ENCODE data around the gene PROX1.
"Not testable (repeated sequence)": the region's sequence is repeated elsewhere in the genome, so short reads cannot be mapped to it uniquely, and the experiment has no call there.

Gene PROX1

DNA sequence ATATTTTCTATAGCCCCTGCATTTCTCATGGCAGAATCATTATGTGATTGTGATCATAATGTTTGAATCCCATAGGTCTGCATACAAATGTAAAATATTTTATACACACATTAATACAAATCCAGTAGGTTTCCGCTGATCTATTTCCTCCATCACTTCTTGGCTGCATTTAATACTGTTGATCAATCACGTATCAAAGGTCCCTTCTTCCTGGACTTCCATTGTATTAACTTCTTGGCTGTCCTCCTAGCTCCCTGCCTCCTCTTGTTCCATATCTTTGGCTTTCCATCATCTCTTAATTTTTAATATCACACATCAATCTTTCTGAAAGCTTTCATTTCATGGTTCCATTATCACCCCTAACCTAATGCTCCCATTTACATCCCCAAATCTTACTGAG is 97.6 kb downstream of the PROX1 start:
- Histone ChIP-seq H3K27me3 (ENCODE audit: control insufficient read depth, low read length) (no peaks in the 10 kb centered on the region), H3K27ac (ENCODE audit: low read depth, low read length) (no peak overlapping the region), H3F3A (ENCODE audit: control insufficient read depth, insufficient read depth) (no peaks in the 10 kb centered on the region), H3K79me2 (ENCODE audit: control insufficient read depth, low read length) (no peaks in the 10 kb centered on the region), H3K4me3 (ENCODE audit: low read length) (no peak overlapping the region), H3K9me3 (ENCODE audit: control insufficient read depth, insufficient read depth, low read length) (no peaks in the 10 kb centered on the region), H3K4me1 (ENCODE audit: control insufficient read depth, low read length) (no peaks in the 10 kb centered on the region), H3K36me3 (ENCODE audit: control insufficient read depth, low read length) (no peaks in the 10 kb centered on the region), H4K20me1 (ENCODE audit: control insufficient read depth, insufficient read depth, low read depth, low read length) (no peaks in the 10 kb centered on the region), H3K4me2 (ENCODE audit: low read length) (no peak overlapping the region), H3K9me2 (replicated peaks; ENCODE audit: control insufficient read depth, low read length) (no peaks in the 10 kb centered on the region)
- TF ChIP-seq, protein P1, sequence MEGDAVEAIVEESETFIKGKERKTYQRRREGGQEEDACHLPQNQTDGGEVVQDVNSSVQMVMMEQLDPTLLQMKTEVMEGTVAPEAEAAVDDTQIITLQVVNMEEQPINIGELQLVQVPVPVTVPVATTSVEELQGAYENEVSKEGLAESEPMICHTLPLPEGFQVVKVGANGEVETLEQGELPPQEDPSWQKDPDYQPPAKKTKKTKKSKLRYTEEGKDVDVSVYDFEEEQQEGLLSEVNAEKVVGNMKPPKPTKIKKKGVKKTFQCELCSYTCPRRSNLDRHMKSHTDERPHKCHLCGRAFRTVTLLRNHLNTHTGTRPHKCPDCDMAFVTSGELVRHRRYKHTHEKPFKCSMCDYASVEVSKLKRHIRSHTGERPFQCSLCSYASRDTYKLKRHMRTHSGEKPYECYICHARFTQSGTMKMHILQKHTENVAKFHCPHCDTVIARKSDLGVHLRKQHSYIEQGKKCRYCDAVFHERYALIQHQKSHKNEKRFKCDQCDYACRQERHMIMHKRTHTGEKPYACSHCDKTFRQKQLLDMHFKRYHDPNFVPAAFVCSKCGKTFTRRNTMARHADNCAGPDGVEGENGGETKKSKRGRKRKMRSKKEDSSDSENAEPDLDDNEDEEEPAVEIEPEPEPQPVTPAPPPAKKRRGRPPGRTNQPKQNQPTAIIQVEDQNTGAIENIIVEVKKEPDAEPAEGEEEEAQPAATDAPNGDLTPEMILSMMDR (IDR thresholded peaks at IDR 0.05; ENCODE audit: low read depth, low read length, poor library complexity, severe bottlenecking) = no peak
- TF ChIP-seq EZH2phosphoT487 (IDR thresholded peaks at IDR 0.05; ENCODE audit: borderline replicate concordance, low read length) = no peak

DNA sequence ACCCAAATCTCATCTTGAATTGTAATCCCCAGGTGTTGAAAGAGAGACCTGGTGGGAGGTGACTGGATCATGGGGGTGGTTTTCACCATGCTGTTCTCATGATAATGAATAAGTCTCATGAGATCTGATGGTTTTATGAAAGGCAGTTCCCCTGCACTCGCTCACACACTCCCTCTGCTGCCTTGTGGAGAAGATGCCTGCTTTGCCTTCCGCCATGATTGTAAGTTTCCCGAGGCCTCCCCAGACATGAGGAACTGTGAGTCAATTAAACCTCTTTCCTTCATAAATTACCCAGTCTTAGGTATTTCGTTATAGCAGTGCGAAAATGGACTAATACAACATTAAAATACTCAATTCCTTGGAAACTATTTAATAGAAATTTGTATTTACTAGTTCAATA is 99.2 kb downstream of the PROX1 start:
- no peaks in the 10 kb centered on the region for H3K27me3 ChIP-seq (ENCODE audit: control insufficient read depth, low read length)
- H3K4me2 ChIP-seq (ENCODE audit: low read length) = no peak overlapping the region
- H3K36me3 ChIP-seq (ENCODE audit: control insufficient read depth, low read length) = no peaks in the 10 kb centered on the region
- H3K4me3 ChIP-seq (ENCODE audit: low read length) = no peak overlapping the region
- H4K20me1 ChIP-seq (ENCODE audit: control insufficient read depth, insufficient read depth, low read depth, low read length) = no peaks in the 10 kb centered on the region
- no peak overlapping the region for H3K27ac ChIP-seq (ENCODE audit: low read depth, low read length)
- H3F3A ChIP-seq (ENCODE audit: control insufficient read depth, insufficient read depth) = no peaks in the 10 kb centered on the region
- H3K9me2 ChIP-seq (replicated peaks; ENCODE audit: control insufficient read depth, low read length) = no peaks in the 10 kb centered on the region
- no peaks in the 10 kb centered on the region for H3K9me3 ChIP-seq (ENCODE audit: control insufficient read depth, insufficient read depth, low read length)
- TF ChIP-seq, protein P1 (IDR thresholded peaks at IDR 0.05; ENCODE audit: low read depth, low read length, poor library complexity, severe bottlenecking) = no peak
- no peak for TF ChIP-seq EZH2phosphoT487 (IDR thresholded peaks at IDR 0.05; ENCODE audit: borderline replicate concordance, low read length)
- no peaks in the 10 kb centered on the region for H3K79me2 ChIP-seq (ENCODE audit: control insufficient read depth, low read length)
- H3K4me1 ChIP-seq (ENCODE audit: control insufficient read depth, low read length) = no peaks in the 10 kb centered on the region

DNA sequence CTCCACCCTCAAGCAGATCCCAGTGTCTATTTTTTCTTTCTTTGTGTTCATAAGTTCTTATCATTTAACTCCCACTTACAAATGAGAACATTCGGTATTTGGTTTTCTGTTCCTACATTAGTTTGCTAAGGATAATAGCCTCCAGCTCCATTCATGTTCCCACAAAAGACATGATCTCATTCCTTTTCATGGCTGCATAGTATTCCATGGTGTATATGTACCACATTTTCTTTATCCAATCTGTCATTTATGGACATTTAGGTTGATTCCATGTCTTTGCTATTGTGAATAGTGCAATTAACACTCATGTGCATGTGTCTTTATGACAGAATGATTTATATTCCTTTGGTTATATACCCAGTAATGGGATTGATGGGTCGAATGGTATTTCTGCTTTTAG is 101.2 kb downstream of the PROX1 start:
- H3K4me1 ChIP-seq (ENCODE audit: control insufficient read depth, low read length); H3K4me2 ChIP-seq (ENCODE audit: low read length); H4K20me1 ChIP-seq (ENCODE audit: control insufficient read depth, insufficient read depth, low read depth, low read length); H3K27me3 ChIP-seq (ENCODE audit: control insufficient read depth, low read length); H3F3A ChIP-seq (ENCODE audit: control insufficient read depth, insufficient read depth); H3K27ac ChIP-seq (ENCODE audit: low read depth, low read length); H3K4me3 ChIP-seq (ENCODE audit: low read length); H3K9me3 ChIP-seq (ENCODE audit: control insufficient read depth, insufficient read depth, low read length); H3K9me2 ChIP-seq (replicated peaks; ENCODE audit: control insufficient read depth, low read length); H3K79me2 ChIP-seq (ENCODE audit: control insufficient read depth, low read length); H3K36me3 ChIP-seq (ENCODE audit: control insufficient read depth, low read length): not testable (repeated sequence)

Data from DOHH2 (cell line).